MCF 10A (cell line): ENCODE data around the gene KCTD16. TPM values are rescaled to one million over a fixed set of nuclear protein-coding genes. Genes with fewer than 3 reads are reported as not detected.

ENCODE experiments used
- BruUV-seq: library from RNA; stranded (reverse); fragments of 400-500 nt; replicated peaks from 2 replicates; lab custom pipeline; 2021; lab: Mats Ljungman, UMichigan
- CTCF ChIA-PET: fragments of 300-600 bp; sonication (Branson Sonifier 250); formaldehyde crosslinking; extraction: SDS; loops from one replicate; lab custom pipeline; 2021; ENCODE audit warnings: antibody characterized with exemption, inconsistent platforms; lab: Yijun Ruan, JAX
- POLR2A ChIA-PET: fragments of 300-600, 350-650 bp; sonication (Branson Sonifier 250); formaldehyde crosslinking; extraction: SDS; loops from one replicate; lab custom pipeline; 2020; ENCODE audit warnings: antibody characterized with exemption, inconsistent platforms; lab: Yijun Ruan, JAX
- DNase-seq: peaks from one replicate; pipeline ENCODE4 v3.0.0-alpha.2; 2018; ENCODE audit not compliant: unreplicated experiment
- H3K27ac Mint-ChIP-seq: one replicate; pipeline ENCODE4 v1.8.0; 2022; ENCODE audit warnings: mild to moderate bottlenecking, low read depth, mixed read lengths; ENCODE audit not compliant: unreplicated experiment
- H3K27me3 Mint-ChIP-seq: one replicate; pipeline ENCODE4 v1.8.0; 2022; ENCODE audit warnings: mixed read lengths; ENCODE audit not compliant: insufficient read depth, unreplicated experiment
- H3K36me3 Mint-ChIP-seq: one replicate; pipeline ENCODE4 v1.8.0; 2022; ENCODE audit warnings: mild to moderate bottlenecking, moderate library complexity, mixed read lengths; ENCODE audit not compliant: insufficient read depth, unreplicated experiment
- H3K4me1 Mint-ChIP-seq: one replicate; pipeline ENCODE4 v1.8.0; 2022; ENCODE audit warnings: mixed read lengths; ENCODE audit not compliant: insufficient read depth, unreplicated experiment
- H3K4me3 Mint-ChIP-seq: one replicate; pipeline ENCODE4 v1.8.0; 2022; ENCODE audit warnings: mild to moderate bottlenecking, moderate library complexity, mixed read lengths; ENCODE audit not compliant: unreplicated experiment
- H3K9me3 Mint-ChIP-seq: one replicate; pipeline ENCODE4 v1.8.0; 2022; ENCODE audit warnings: mixed read lengths; ENCODE audit not compliant: unreplicated experiment
- intact Hi-C: fragments of 100-400 bp; cut with micrococcal nuclease; formaldehyde crosslinking; loops from 2 replicates; pipeline ENCODE4 v1.14.1; 2022
- total RNA-seq: library from RNA; stranded (reverse); gene quantifications from 2 replicates; pipeline ENCODE4 v1.2.3, GENCODE V29; 2022
- TF ChIP-seq, protein P1 (sequence below): fragments of 200-600 bp; IDR thresholded peaks from one replicate; pipeline ENCODE4 v1.8.0; 2022; ENCODE audit warnings: antibody characterized with exemption, mild to moderate bottlenecking; ENCODE audit not compliant: unreplicated experiment

KCTD16 gene
- total RNA-seq, 1 experiment from 2014 or later: 0.16 TPM

DNA sequence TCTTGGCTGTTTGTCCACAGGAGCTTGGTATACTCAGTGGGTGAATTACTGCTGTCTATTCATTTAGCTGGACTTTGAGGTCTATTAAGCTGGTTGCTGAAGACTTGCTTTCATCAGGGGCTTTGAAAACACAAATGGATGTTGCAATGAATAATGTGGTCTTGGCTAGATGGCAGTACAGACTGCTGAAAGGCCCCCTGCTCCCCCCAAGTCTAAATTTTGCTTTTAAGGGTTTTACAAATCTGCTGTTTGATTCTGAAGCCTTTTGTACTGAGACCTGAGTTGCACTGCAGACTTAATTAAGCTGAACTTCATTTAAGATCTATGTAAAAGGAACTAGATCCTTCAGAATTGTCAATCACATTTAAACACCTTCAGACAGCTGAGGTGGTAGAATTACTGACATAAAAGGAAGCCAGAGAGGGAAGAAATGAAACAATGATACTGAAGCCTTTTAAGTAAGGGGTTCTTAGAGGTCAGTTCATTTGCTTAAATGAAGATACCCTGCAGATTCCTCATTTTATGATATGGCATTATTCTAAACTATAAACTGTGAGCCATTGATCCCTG is 37.3 kb downstream of the KCTD16 start:
- DNase-seq: no peak
- Mint-ChIP-seq H3K4me3 (no peak overlapping the region), H3K27me3 (peaks cover 64% of the 10 kb centered on the region), H3K9me3 (no peaks in the 10 kb centered on the region), H3K4me1 (peaks cover 6% of the 10 kb centered on the region), H3K36me3 (no peaks in the 10 kb centered on the region), H3K27ac (no peak overlapping the region)
- CTCF ChIA-PET: interaction anchor here (0.6 to 7.1 kb wide), 7 partner anchors 19 to 1921 kb away, joined by 3 to 92 read pairs (median 4); no protein-coding TSS in a partner anchor
- no TSS peak for BruUV-seq
- POLR2A ChIA-PET: interaction anchor here (1.5 kb wide), 1 partner anchor 14 kb away, joined by 3 read pairs; no protein-coding TSS in a partner anchor
- TF ChIP-seq, protein P1, sequence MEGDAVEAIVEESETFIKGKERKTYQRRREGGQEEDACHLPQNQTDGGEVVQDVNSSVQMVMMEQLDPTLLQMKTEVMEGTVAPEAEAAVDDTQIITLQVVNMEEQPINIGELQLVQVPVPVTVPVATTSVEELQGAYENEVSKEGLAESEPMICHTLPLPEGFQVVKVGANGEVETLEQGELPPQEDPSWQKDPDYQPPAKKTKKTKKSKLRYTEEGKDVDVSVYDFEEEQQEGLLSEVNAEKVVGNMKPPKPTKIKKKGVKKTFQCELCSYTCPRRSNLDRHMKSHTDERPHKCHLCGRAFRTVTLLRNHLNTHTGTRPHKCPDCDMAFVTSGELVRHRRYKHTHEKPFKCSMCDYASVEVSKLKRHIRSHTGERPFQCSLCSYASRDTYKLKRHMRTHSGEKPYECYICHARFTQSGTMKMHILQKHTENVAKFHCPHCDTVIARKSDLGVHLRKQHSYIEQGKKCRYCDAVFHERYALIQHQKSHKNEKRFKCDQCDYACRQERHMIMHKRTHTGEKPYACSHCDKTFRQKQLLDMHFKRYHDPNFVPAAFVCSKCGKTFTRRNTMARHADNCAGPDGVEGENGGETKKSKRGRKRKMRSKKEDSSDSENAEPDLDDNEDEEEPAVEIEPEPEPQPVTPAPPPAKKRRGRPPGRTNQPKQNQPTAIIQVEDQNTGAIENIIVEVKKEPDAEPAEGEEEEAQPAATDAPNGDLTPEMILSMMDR: no peak
- intact Hi-C loops: no loop called here

DNA sequence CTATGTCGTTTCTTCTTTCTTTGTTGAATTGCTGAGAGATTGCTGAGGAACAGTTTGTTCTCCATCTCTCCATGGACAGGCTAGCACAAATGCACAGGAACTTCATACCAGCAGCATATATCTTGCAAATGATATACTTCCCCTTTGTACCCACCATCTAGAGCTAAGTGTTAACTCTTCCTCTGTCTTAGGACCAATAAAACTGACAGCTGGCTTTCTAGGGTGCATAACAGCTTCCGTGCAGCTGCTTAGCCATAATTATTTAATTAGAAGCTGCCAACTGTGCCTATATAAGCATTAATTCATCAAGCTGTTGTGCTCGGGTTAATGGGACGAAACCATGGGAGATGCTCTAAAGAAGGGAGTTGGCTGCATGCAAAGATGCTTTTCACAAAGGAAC is 38.7 kb downstream of the KCTD16 start:
- ChIA-PET POLR2A (interaction anchor here (0.7 kb wide), 2 partner anchors 100 to 546 kb away, joined by 3 read pairs; no protein-coding TSS in a partner anchor), CTCF (interaction anchor here (0.6 to 7.1 kb wide), 7 partner anchors 182 to 1474 kb away, joined by 3 to 92 read pairs (median 3); no protein-coding TSS in a partner anchor)
- H3K36me3 Mint-ChIP-seq: no peaks in the 10 kb centered on the region
- H3K27ac Mint-ChIP-seq: no peak overlapping the region
- TF ChIP-seq, protein P1: no peak
- H3K9me3 Mint-ChIP-seq: no peaks in the 10 kb centered on the region
- no TSS peak for BruUV-seq
- H3K4me3 Mint-ChIP-seq: no peak overlapping the region
- intact Hi-C loops: no loop called here
- H3K4me1 Mint-ChIP-seq: peaks cover 6% of the 10 kb centered on the region
- DNase-seq: no peak
- H3K27me3 Mint-ChIP-seq: peaks cover 75% of the 10 kb centered on the region

DNA sequence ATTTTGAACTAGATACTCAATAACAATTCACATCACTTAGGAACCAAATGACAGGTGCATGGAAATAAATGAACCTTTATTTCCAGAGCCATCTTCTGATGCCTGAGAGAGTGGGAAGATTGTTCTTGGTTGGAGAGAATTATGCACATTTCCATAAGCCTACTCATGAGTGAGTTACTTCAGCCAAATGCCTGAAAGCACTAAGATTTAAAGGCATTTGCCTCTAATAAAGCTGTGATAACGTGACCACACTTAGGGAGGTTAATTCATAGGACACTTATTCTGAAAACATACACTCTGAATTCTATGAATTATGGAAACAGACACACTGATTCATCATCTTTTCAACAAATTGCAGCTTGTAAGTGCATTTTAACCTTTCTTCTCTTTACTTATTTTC is 40.0 kb downstream of the KCTD16 start:
- Mint-ChIP-seq H3K9me3 (no peaks in the 10 kb centered on the region), H3K4me3 (no peak overlapping the region), H3K27ac (no peak overlapping the region), H3K27me3 (peaks cover 68% of the 10 kb centered on the region), H3K4me1 (peaks cover 1% of the 10 kb centered on the region), H3K36me3 (no peaks in the 10 kb centered on the region)
- intact Hi-C loops: no loop called here
- CTCF ChIA-PET: no interaction called here
- BruUV-seq: no TSS peak
- TF ChIP-seq, protein P1: no peak
- POLR2A ChIA-PET: no interaction called here
- DNase-seq: no peak

DNA sequence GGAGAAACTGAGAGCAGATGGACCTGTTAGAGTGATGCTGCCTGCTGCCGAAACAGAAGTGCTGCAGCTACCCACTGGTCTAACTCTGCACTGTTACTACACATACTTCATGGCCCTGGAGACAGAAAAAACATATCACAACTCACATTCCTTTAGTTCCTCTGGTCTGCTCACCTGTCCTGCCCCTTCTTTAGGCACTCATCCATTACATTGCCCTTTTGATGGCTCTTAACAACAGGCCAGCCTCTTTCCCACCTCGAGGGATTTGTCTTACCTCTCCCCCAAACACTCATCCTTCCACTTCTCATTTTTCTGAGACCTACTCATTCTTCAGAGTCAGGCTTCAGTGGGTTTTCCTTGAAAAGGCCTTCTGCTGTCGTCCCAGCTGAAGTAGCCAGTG is 49.2 kb downstream of the KCTD16 start:
- no peaks in the 10 kb centered on the region for H3K4me1 Mint-ChIP-seq
- H3K27me3 Mint-ChIP-seq: peaks cover under 1% of the 10 kb centered on the region
- no peak for DNase-seq
- no peak overlapping the region for H3K27ac Mint-ChIP-seq
- ChIA-PET POLR2A (no interaction called here), CTCF (interaction anchor here (0.6 to 2.4 kb wide), 2 partner anchors 16 to 185 kb away, joined by 3 to 12 read pairs; no protein-coding TSS in a partner anchor)
- H3K9me3 Mint-ChIP-seq: no peaks in the 10 kb centered on the region
- no peaks in the 10 kb centered on the region for H3K36me3 Mint-ChIP-seq
- TF ChIP-seq, protein P1: no peak
- intact Hi-C loops: no loop called here
- no peak overlapping the region for H3K4me3 Mint-ChIP-seq
- no TSS peak for BruUV-seq
